ENCODE data around the gene SUOX.
A peak's percentile ranks its signal among the peaks of the same experiment; 100 is the strongest.
"Not testable (repeated sequence)": the region's sequence is repeated elsewhere in the genome, so short reads cannot be mapped to it uniquely, and the experiment has no call there.

SUOX gene

GRCh38 chr12:56038022-56038655 lies 41.1 kb downstream of the SUOX start:
- DNase-seq (ENCODE audit: low read depth in 1 of 2, low spot score in 1 of 2) = no peak
- in situ Hi-C loops (cut with HindIII; ENCODE audit: low pct_unique_long_range_greater_than_20kb, low sequenced_read_pairs) = no loop called here
- no peak for TF ChIP-seq JUND (IDR thresholded peaks at IDR 0.05; ENCODE audit: low read depth)

GRCh38 chr12:56040151-56040550 lies 43.1 kb downstream of the SUOX start:
- TF ChIP-seq JUND (IDR thresholded peaks at IDR 0.05; ENCODE audit: low read depth) = no peak
- no peak for DNase-seq (ENCODE audit: low read depth in 1 of 2, low spot score in 1 of 2)
- in situ Hi-C loops (cut with HindIII; ENCODE audit: low pct_unique_long_range_greater_than_20kb, low sequenced_read_pairs) = no loop called here

- in situ Hi-C loops (cut with HindIII; ENCODE audit: low pct_unique_long_range_greater_than_20kb, low sequenced_read_pairs) = no loop called here
- no peak for TF ChIP-seq JUND (IDR thresholded peaks at IDR 0.05; ENCODE audit: low read depth)
- DNase-seq (ENCODE audit: low read depth in 1 of 2, low spot score in 1 of 2) = no peak
These were observed 44.0 kb downstream of the SUOX start for GRCh38 chr12:56040963-56041551.

GRCh38 chr12:56041552-56042429 lies 44.7 kb downstream of the SUOX start, which contains the start of gene RPS26:
Gene RPS26, plus strand, starts transcription at chr12:56041918. Its CDS starts 249 bp downstream, at chr12:56042167.
- DNase-seq (ENCODE audit: low read depth in 1 of 2, low spot score in 1 of 2) = peak; percentile 69 to 100
- in situ Hi-C loops (cut with HindIII; ENCODE audit: low pct_unique_long_range_greater_than_20kb, low sequenced_read_pairs) = no loop called here
- peak; percentile 57; the same call in 1 of the 2 replicates for TF ChIP-seq JUND (IDR thresholded peaks at IDR 0.05; ENCODE audit: low read depth)

- DNase-seq (ENCODE audit: low read depth in 1 of 2, low spot score in 1 of 2); in situ Hi-C loops (cut with HindIII; ENCODE audit: low pct_unique_long_range_greater_than_20kb, low sequenced_read_pairs): not testable (repeated sequence)
These were observed 45.3 kb downstream of the SUOX start for GRCh38 chr12:56042430-56042813.

- in situ Hi-C loops (cut with HindIII; ENCODE audit: low pct_unique_long_range_greater_than_20kb, low sequenced_read_pairs) = no loop called here
- DNase-seq (ENCODE audit: low read depth in 1 of 2, low spot score in 1 of 2) = no peak
- no peak for TF ChIP-seq JUND (IDR thresholded peaks at IDR 0.05; ENCODE audit: low read depth)
These were observed 45.8 kb downstream of the SUOX start for GRCh38 chr12:56042843-56043242.

GRCh38 chr12:56046027-56046780 lies 49.1 kb downstream of the SUOX start:
- TF ChIP-seq JUND (IDR thresholded peaks at IDR 0.05; ENCODE audit: low read depth) = no peak
- no peak for DNase-seq (ENCODE audit: low read depth in 1 of 2, low spot score in 1 of 2)
- in situ Hi-C loops (cut with HindIII; ENCODE audit: low pct_unique_long_range_greater_than_20kb, low sequenced_read_pairs) = no loop called here

- TF ChIP-seq JUND (IDR thresholded peaks at IDR 0.05; ENCODE audit: low read depth) = no peak
- no peak for DNase-seq (ENCODE audit: low read depth in 1 of 2, low spot score in 1 of 2)
- in situ Hi-C loops (cut with HindIII; ENCODE audit: low pct_unique_long_range_greater_than_20kb, low sequenced_read_pairs) = no loop called here
These were observed 56.4 kb downstream of the SUOX start for GRCh38 chr12:56053407-56053893.

Measured in T47D (cell line).